Keratinocyte (primary cell): Measurements from ENCODE around the gene SPINT3. TPM values are rescaled to one million over a fixed set of nuclear protein-coding genes. Genes with fewer than 3 reads are reported as not detected.

Source experiments
- DNase-seq: peaks from one replicate; pipeline ENCODE4 v3.0.0-alpha.2; 2011; ENCODE audit warnings: low read depth, missing footprints, low spot score
- FAIRE-seq: peaks from 2 replicates; lab custom pipeline; 2011; peaks lifted over from hg19 to GRCh38; lab: Jason Lieb, UNC
- H2AFZ ChIP-seq: 2 replicates; pipeline ENCODE4 v1.6.0; 2012; ENCODE audit warnings: low read length, control low read depth, inconsistent platforms; ENCODE audit not compliant: control insufficient read depth
- H3K27ac ChIP-seq: 2 replicates; pipeline ENCODE4 v1.5.1; 2011; ENCODE audit warnings: low read length; ENCODE audit not compliant: control insufficient read depth, insufficient read depth
- H3K27me3 ChIP-seq: 3 replicates; pipeline ENCODE4 v1.6.0; 2011; ENCODE audit warnings: low read length; ENCODE audit not compliant: control insufficient read depth, insufficient read depth; ENCODE audit errors: extremely low read depth
- H3K36me3 ChIP-seq, 2 experiments: 2 replicates in 1 of 2; 3 replicates in 1 of 2; pipeline ENCODE4 v1.5.1; 2011; ENCODE audit warnings: low read length in 2 of 2, mild to moderate bottlenecking in 1 of 2; ENCODE audit not compliant: control insufficient read depth in 2 of 2, insufficient read depth in 2 of 2; ENCODE audit errors: extremely low read depth in 1 of 2
- H3K4me1 ChIP-seq: 3 replicates; pipeline ENCODE4 v1.5.1; 2011; ENCODE audit warnings: low read length; ENCODE audit not compliant: control insufficient read depth, insufficient read depth; ENCODE audit errors: extremely low read depth
- H3K4me2 ChIP-seq: 3 replicates; pipeline ENCODE4 v1.6.0; 2011; ENCODE audit warnings: low read depth, low read length; ENCODE audit not compliant: control insufficient read depth, insufficient read depth; ENCODE audit errors: extremely low read depth
- H3K4me3 ChIP-seq, 3 experiments: fragments of 200-600 bp in 1 of 3; sonication (generic) in 1 of 3; 2 replicates in 2 of 3; 3 replicates in 1 of 3; pipeline ENCODE4 v1.5.1; 2011 to 2016; ENCODE audit warnings: low read length in 3 of 3, mild to moderate bottlenecking in 3 of 3, control low read depth in 2 of 3, inconsistent platforms in 1 of 3, low read depth in 1 of 3, mixed read lengths in 1 of 3, mixed run types in 1 of 3, moderate library complexity in 1 of 3; ENCODE audit not compliant: control insufficient read depth in 2 of 3, insufficient read depth in 2 of 3; ENCODE audit errors: extremely low read depth in 1 of 3
- H3K79me2 ChIP-seq: 2 replicates; pipeline ENCODE4 v1.6.0; 2012; ENCODE audit warnings: low read length; ENCODE audit not compliant: control insufficient read depth, insufficient read depth
- H3K9ac ChIP-seq: 3 replicates; pipeline ENCODE4 v1.6.0; 2011; ENCODE audit warnings: low read length; ENCODE audit not compliant: control insufficient read depth, insufficient read depth; ENCODE audit errors: extremely low read depth
- H3K9me1 ChIP-seq: 3 replicates; pipeline ENCODE4 v1.6.0; 2011; ENCODE audit warnings: low read length; ENCODE audit not compliant: control insufficient read depth, insufficient read depth; ENCODE audit errors: extremely low read depth
- H3K9me3 ChIP-seq: 2 replicates; pipeline ENCODE4 v1.5.1; 2012; ENCODE audit warnings: low read depth, low read length; ENCODE audit not compliant: control insufficient read depth
- H4K20me1 ChIP-seq: 3 replicates; pipeline ENCODE4 v1.6.0; 2011; ENCODE audit warnings: low read length; ENCODE audit not compliant: control insufficient read depth, insufficient read depth; ENCODE audit errors: extremely low read depth
- EZH2 ChIP-seq: IDR thresholded peaks from one replicate; pipeline ENCODE4 v1.6.1; 2012; ENCODE audit warnings: inconsistent platforms, mild to moderate bottlenecking, low read length, moderate library complexity
- dilution Hi-C: fragments of 300-500 bp; cut with MboI; formaldehyde crosslinking; loops from one replicate; pipeline ENCODE4 v1.7.0; 2020; ENCODE audit warnings: low sequenced_read_pairs; ENCODE audit not compliant: extremely low pct_ligation_motif_present
- polyA plus RNA-seq, 5 experiments: library from polyadenylated mRNA; depleted of rRNA in 3 of 5; stranded (reverse) in 3 of 5; stranded (forward) in 1 of 5; unstranded in 1 of 5; fragments of >200 nt; gene quantifications; 1 replicate in 1 of 5; 2 replicates in 3 of 5; 3 replicates in 1 of 5; pipeline versions ENCODE4 v1.2.1 to v1.2.3, GENCODE V29; 2011 to 2012; ENCODE audit warnings: missing spikeins in 2 of 5, low read depth in 1 of 5, low replicate concordance in 1 of 5
- TF ChIP-seq, protein P1 (sequence below), 3 experiments: IDR thresholded peaks in 1 of 3; conservative IDR thresholded peaks in 1 of 3; optimal IDR thresholded peaks in 1 of 3; 2 replicates in 2 of 3; 3 replicates in 1 of 3; pipeline versions ENCODE3 to v1.5.1; 2011; ENCODE audit warnings: low read length in 3 of 3, mild to moderate bottlenecking in 3 of 3, moderate library complexity in 2 of 3, control low read depth in 1 of 3, inconsistent platforms in 1 of 3; ENCODE audit not compliant: insufficient read depth in 2 of 3; ENCODE audit errors: extremely low read depth in 1 of 3

Gene SPINT3
- polyA plus RNA-seq, 1 donor (not counting 4 experiments of a cell fraction or from before 2014, with no cell fraction given): not detected

DNA sequence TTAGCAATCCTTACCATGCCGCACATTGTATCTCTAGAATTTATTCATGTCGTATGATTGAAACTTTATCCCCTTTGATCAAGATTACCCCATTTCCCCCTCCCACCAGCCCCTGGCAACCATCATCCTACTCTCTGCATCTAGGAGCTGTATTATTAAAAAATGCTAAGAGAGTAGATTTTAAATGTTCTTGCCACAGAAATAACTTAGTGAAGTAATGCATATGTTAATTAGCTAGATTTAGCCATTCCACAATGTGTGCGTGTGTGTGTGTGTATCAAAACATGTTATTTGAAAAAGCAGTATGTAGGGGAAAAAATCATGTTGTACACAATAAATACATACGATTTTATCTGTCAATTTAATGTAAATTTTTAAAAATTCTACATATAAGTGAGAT, 11.9 kb upstream of the SPINT3 start:
- DNase-seq: no peak
- no peak overlapping the region for H3K4me3 ChIP-seq
- no peaks in the 10 kb centered on the region for H3K9me1 ChIP-seq
- H4K20me1 ChIP-seq: no peaks in the 10 kb centered on the region
- H3K4me2 ChIP-seq: no peak overlapping the region
- H3K9me3 ChIP-seq: no peaks in the 10 kb centered on the region
- dilution Hi-C loops: no loop called here
- FAIRE-seq: no peak
- H3K4me1 ChIP-seq: peaks cover 3% of the 10 kb centered on the region
- no peak for TF ChIP-seq EZH2
- TF ChIP-seq, protein P1, sequence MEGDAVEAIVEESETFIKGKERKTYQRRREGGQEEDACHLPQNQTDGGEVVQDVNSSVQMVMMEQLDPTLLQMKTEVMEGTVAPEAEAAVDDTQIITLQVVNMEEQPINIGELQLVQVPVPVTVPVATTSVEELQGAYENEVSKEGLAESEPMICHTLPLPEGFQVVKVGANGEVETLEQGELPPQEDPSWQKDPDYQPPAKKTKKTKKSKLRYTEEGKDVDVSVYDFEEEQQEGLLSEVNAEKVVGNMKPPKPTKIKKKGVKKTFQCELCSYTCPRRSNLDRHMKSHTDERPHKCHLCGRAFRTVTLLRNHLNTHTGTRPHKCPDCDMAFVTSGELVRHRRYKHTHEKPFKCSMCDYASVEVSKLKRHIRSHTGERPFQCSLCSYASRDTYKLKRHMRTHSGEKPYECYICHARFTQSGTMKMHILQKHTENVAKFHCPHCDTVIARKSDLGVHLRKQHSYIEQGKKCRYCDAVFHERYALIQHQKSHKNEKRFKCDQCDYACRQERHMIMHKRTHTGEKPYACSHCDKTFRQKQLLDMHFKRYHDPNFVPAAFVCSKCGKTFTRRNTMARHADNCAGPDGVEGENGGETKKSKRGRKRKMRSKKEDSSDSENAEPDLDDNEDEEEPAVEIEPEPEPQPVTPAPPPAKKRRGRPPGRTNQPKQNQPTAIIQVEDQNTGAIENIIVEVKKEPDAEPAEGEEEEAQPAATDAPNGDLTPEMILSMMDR (optimal IDR thresholded peaks at IDR 0.05 in 1 of 3, IDR thresholded peaks at IDR 0.05 in 1 of 3, conservative IDR thresholded peaks at IDR 0.05 in 1 of 3; ENCODE audit: extremely low read depth in 1 of 3, insufficient read depth in 2 of 3, low read length in 3 of 3): no peak
- H2AFZ ChIP-seq: no peak overlapping the region
- no peaks in the 10 kb centered on the region for H3K79me2 ChIP-seq
- H3K36me3 ChIP-seq: no peaks in the 10 kb centered on the region
- H3K27me3 ChIP-seq: peaks cover 6% of the 10 kb centered on the region
- no peak overlapping the region for H3K9ac ChIP-seq
- H3K27ac ChIP-seq: no peak overlapping the region

DNA sequence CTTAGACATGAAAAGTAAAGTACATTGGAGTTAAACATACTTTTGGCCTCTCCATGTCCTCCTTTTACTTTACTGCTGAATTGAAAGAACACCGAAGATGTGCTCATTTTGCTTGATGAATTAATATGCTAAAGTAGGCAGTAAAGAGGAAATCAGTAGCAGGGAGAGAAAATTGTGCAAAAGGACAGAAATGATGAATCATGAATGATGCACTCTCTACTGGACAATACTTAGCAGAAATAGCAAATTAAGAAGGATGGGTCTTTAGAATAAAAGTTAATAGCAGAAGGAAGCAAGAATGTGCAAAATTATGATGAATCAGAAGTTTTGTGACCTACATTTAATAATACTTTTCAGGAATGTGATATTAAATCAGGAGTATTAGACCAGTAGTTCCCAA, 8.4 kb upstream of the SPINT3 start:
- TF ChIP-seq, protein P1 (optimal IDR thresholded peaks at IDR 0.05 in 1 of 3, IDR thresholded peaks at IDR 0.05 in 1 of 3, conservative IDR thresholded peaks at IDR 0.05 in 1 of 3; ENCODE audit: extremely low read depth in 1 of 3, insufficient read depth in 2 of 3, low read length in 3 of 3): no peak
- no peak for TF ChIP-seq EZH2
- Histone ChIP-seq H3K4me2 (no peak overlapping the region), H3K9me3 (no peaks in the 10 kb centered on the region), H3K9ac (no peak overlapping the region), H3K9me1 (no peaks in the 10 kb centered on the region), H4K20me1 (no peaks in the 10 kb centered on the region), H3K36me3 (no peaks in the 10 kb centered on the region), H3K4me1 (peaks cover 7% of the 10 kb centered on the region), H3K4me3 (no peak overlapping the region), H3K27ac (no peak overlapping the region), H3K79me2 (no peaks in the 10 kb centered on the region), H2AFZ (no peak overlapping the region), H3K27me3 (no peaks in the 10 kb centered on the region)
- dilution Hi-C loops: no loop called here
- DNase-seq (no peak), FAIRE-seq (peak; percentile 36)
